Heart right ventricle (tissue), 16 donors: ENCODE measurements around the gene CAMK4. TPM values are rescaled to one million over a fixed set of nuclear protein-coding genes. Genes with fewer than 3 reads are reported as not detected.

Experiments
- ATAC-seq, 8 donors: fragments of 200-7000 bp; cut with Tn5 transposase; one replicate each; pipeline ENCODE4 v1.9.1; 2020; ENCODE audit warnings: mild to moderate bottlenecking in 8 of 8, moderate library complexity in 8 of 8, moderate number of reproducible peaks in 1 of 8
- DNase-seq, 2 donors: peaks; one replicate each; pipeline ENCODE4 v3.0.0-alpha.2; 2020
- H3K27ac ChIP-seq, 10 donors: fragments of 200-600 bp; sonication (generic) in 2 of 10; one replicate each; pipeline versions ENCODE4 v1.5.0 to v1.8.0; 2020 to 2022; ENCODE audit warnings: mild to moderate bottlenecking in 3 of 10
- H3K27me3 ChIP-seq, 7 donors: fragments of 200-600 bp; one replicate each; pipeline ENCODE4 v1.8.0; 2021 to 2022; ENCODE audit warnings: mild to moderate bottlenecking in 2 of 7
- H3K36me3 ChIP-seq, 9 donors: fragments of 200-600 bp; sonication (generic) in 1 of 9; one replicate each; pipeline versions ENCODE4 v1.5.0 to v1.8.0; 2020 to 2022; ENCODE audit warnings: mild to moderate bottlenecking in 2 of 9
- H3K4me1 ChIP-seq, 9 donors: fragments of 200-600 bp; sonication (generic) in 1 of 9; one replicate each; pipeline versions ENCODE4 v1.5.0 to v1.8.0; 2020 to 2022; ENCODE audit warnings: mild to moderate bottlenecking in 4 of 9
- H3K4me3 ChIP-seq, 10 donors: fragments of 200-600 bp; sonication (generic) in 2 of 10; one replicate each; pipeline versions ENCODE4 v1.5.0 to v1.8.0; 2020 to 2022; ENCODE audit warnings: mild to moderate bottlenecking in 7 of 10, moderate library complexity in 2 of 10
- H3K9me3 ChIP-seq, 11 donors: fragments of 200-600 bp in 10 of 11; sonication (generic) in 2 of 11; one replicate each; pipeline versions ENCODE4 v1.5.0 to v1.8.0; 2013 to 2022; ENCODE audit warnings: mild to moderate bottlenecking in 2 of 11, control low read depth in 1 of 11, moderate library complexity in 1 of 11
- CTCF ChIP-seq, 9 donors: fragments of 200-600 bp; sonication (generic) in 2 of 9; IDR thresholded peaks; one replicate each; pipeline versions ENCODE4 v1.5.0 to v1.8.0; 2021 to 2022; ENCODE audit warnings: antibody characterized with exemption in 9 of 9, mild to moderate bottlenecking in 5 of 9, moderate library complexity in 1 of 9
- WGBS, 2 donors: extraction: QIAGEN DNeasy Blood & Tissue Kit; methylation state at CpG; one replicate each; pipeline ENCODE4 v1.1.7; 2013; ENCODE audit warnings: inconsistent platforms in 1 of 2; 5-methylcytosine and 5-hydroxymethylcytosine counted together
- intact Hi-C, 10 donors: fragments of 100-400 bp; cut with DNase I; formaldehyde crosslinking; loops; one replicate each; pipeline versions ENCODE4 v1.11.1 to v1.14.2; 2022
- polyA plus RNA-seq, 2 donors: library from polyadenylated mRNA; stranded (reverse); fragments of 200-250 nt; gene quantifications; one replicate each; pipeline ENCODE4 v1.2.3, GENCODE V29; 2013
- total RNA-seq, 10 donors: library from RNA; stranded (reverse); fragmentation: NEBNext Ultra II Directional in 3 of 10; extraction: Animal tissue kit (Norgen Biotek cat#: 25700) in 3 of 10; gene quantifications; one replicate each; pipeline versions ENCODE4 v1.2.1 to v1.2.4, GENCODE V29; 2021 to 2023
- donor health status: Arrhythmogenic right ventricular cardiomyopathy.
- donor health status: ischemic (EF 13 %, LVEDD 7.1; RV severe dilation, severe dysfunction).
- donor health status: healthy with polysubstance abuse.
- donor health status: DM: no; HTN: yes; CAD: no.
- donor health status: DM: no; HTN: no; CAD: no.
- donor health status: ischemic (EF 25% LVEDD 6.9; RV normal size, moderate dysfunction).
- donor health status: ischemic (EF 25% LVEDD 5.7; RV mildly dilated, moderate dysfunction).
- donor health status: healthy.
- donor health status: DM: yes; HTN: yes; CAD: no.
- donor health status: Ischemic cardiomyopathy.
- donor health status: ischemic (EF 35%, LVEDD 5.7; RV mildly dilated, moderate dysfunction).
- donor health status: nonischemic (EF 11% LVEDD 7.7; RV severe dilation, severe dysfunction).
- donor health status: DM: yes; HTN: yes; CAD: no.
- donor health status: PGD.
- donor health status: ischemic (EF 29% LVEDD 5.4; RV normal size, mild dysfunction).
- donor health status: nonischemic (EF 23%, LVEDD 6.1; RV moderate dilation, normal function).

CAMK4 gene
- total and polyA plus RNA-seq, 12 donors: 0.02 to 2.0 (median 0.34) TPM; not detected in 1

- Histone ChIP-seq H3K27me3 (peaks cover 0 to 5% (median 0%) of the 10 kb centered on the region in 7 donors), H3K9me3 (no peaks in the 10 kb centered on the region), H3K4me1 (no peaks in the 10 kb centered on the region), H3K36me3 (no peaks in the 10 kb centered on the region), H3K4me3 (no peak overlapping the region), H3K27ac (no peak overlapping the region)
- intact Hi-C loops: loop anchor here in 4 of 10 donors (5.0 kb wide), 2 partner anchors 115 to 120 kb away; no protein-coding TSS in a partner anchor
- DNase-seq (no peak), ATAC-seq (no peak)
- 94% methylated on average over 2 of the region's 2 CpGs for WGBS, 2 donors
- no peak for TF ChIP-seq CTCF (IDR thresholded peaks at IDR 0.05)
These were observed 52.9 kb downstream of the CAMK4 start for GRCh38 chr5:111277061-111277460.

DNA sequence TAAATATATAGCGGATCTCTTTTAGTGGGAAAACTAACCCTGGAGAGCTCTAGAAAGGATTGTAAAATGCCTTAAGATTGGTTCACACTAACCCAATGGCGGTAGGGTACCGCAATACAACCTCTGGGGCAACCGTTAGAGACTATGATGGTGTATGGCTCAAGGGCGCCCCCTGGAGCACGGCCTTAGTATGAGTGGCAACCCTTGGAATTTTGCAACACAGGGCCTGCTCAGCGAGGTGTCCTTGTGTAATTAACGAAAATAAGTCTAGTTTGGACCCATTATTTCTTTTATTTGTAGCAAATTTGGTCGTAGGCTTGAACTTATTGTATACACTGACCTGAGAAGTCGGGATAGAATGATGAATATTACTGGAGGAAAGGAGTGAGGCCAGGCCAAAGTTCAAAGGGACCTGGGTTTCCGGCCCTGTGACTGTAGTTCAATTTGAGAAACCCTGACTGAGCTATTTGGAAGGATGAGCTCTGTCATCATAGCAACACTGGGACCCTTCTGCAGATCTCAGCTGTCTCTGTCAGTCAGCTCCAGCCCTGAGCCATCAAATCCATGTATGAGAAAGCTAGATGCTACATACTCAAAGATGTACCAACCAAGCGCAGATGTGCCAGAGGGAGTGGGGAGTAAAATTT, 54.8 kb downstream of the CAMK4 start:
- DNase-seq (peak; percentile 34 to 52), ATAC-seq (peak in 4 of 8 donors; percentile 25 to 59 (median 59))
- WGBS, 2 donors: 35 to 38% methylated on average over 12 of the region's 12 CpGs
- Histone ChIP-seq H3K4me3 (no peak overlapping the region), H3K27me3 (peaks cover 0 to 5% (median 0%) of the 10 kb centered on the region in 7 donors), H3K9me3 (no peaks in the 10 kb centered on the region), H3K27ac (no peak overlapping the region), H3K36me3 (no peaks in the 10 kb centered on the region), H3K4me1 (no peaks in the 10 kb centered on the region)
- intact Hi-C loops: loop anchor here in 7 of 10 donors (2.0 to 5.0 kb wide), 3 partner anchors 117 to 122 kb away; no protein-coding TSS in a partner anchor
- TF ChIP-seq CTCF (IDR thresholded peaks at IDR 0.05): peak; percentile 48 to 77 (median 67)

DNA sequence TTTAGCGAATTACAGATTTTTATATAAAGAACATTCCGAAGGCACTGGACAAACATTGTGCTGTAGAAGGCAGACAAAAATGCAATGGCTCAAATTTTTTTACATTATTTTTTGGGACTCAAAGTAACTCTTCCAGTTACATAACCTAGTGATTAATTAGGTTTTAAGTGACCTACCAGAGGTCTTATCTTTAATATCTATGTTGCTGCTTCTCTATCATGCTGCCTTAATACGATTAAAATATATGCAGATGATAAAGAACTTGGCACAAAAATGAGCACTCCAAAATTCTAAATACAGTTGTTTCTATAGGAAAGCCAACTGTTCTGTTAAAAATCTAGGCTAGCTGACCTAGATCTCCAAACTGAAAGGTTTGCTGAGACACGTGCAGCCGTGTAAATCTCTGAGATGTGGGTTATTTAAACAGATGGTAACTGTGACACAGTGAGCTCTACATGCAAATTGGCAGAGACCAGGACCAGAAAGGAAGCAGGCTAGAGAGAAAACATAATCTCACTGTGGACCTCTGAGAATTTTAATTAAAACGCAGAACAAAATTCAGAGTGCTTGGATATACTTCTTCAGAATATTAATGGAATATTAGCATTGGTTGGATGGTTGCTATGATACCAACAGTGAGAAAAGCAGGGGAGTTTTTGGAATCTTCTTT, 56.2 kb downstream of the CAMK4 start:
- H3K4me3 ChIP-seq: no peak overlapping the region
- H3K4me1 ChIP-seq: no peaks in the 10 kb centered on the region
- H3K27me3 ChIP-seq: no peaks in the 10 kb centered on the region
- WGBS, 2 donors: 57 to 76% methylated on average over 6 of the region's 6 CpGs
- intact Hi-C loops: loop anchor here in 2 of 10 donors (5.0 to 10.0 kb wide), 2 partner anchors 123 to 126 kb away; no protein-coding TSS in a partner anchor
- no peak for TF ChIP-seq CTCF (IDR thresholded peaks at IDR 0.05)
- no peaks in the 10 kb centered on the region for H3K36me3 ChIP-seq
- H3K27ac ChIP-seq: no peak overlapping the region
- DNase-seq: no peak
- H3K9me3 ChIP-seq: no peaks in the 10 kb centered on the region
- ATAC-seq: peak in 2 of 8 donors; percentile 20 to 47

GRCh38 chr5:111282798-111283197, 58.6 kb downstream of the CAMK4 start:
- Histone ChIP-seq H3K9me3 (no peaks in the 10 kb centered on the region), H3K27me3 (no peaks in the 10 kb centered on the region), H3K27ac (no peak overlapping the region), H3K36me3 (no peaks in the 10 kb centered on the region), H3K4me3 (no peak overlapping the region), H3K4me1 (no peaks in the 10 kb centered on the region)
- DNase-seq (no peak), ATAC-seq (no peak)
- 89 to 93% methylated on average over 3 of the region's 3 CpGs for WGBS, 2 donors
- intact Hi-C loops: loop anchor here in 3 of 10 donors (2.0 to 10.0 kb wide), 3 partner anchors 125 to 524 kb away; no protein-coding TSS in a partner anchor
- no peak for TF ChIP-seq CTCF (IDR thresholded peaks at IDR 0.05)
